ENCODE data around the gene ZKSCAN1.
A peak's percentile ranks its signal among the peaks of the same experiment; 100 is the strongest.

Gene ZKSCAN1

GRCh38 chr7:100053215-100053614 is 37.8 kb downstream of the ZKSCAN1 start:
- H2AFZ ChIP-seq (ENCODE audit: insufficient read depth, low read length, poor library complexity): no peak overlapping the region
- peaks cover 7% of the 10 kb centered on the region in 2 experiments for H3K4me1 ChIP-seq (ENCODE audit: control insufficient read depth in 1 of 2, insufficient read depth in 2 of 2, low read length in 2 of 2)
- H3K36me3 ChIP-seq (ENCODE audit: control insufficient read depth in 1 of 2, insufficient read depth in 2 of 2, low read length in 2 of 2): peaks cover 13 to 17% of the 10 kb centered on the region in 2 experiments
- H3K79me1 ChIP-seq (ENCODE audit: low read length): peaks cover 9% of the 10 kb centered on the region
- no peak overlapping the region for H3K27ac ChIP-seq (ENCODE audit: low read depth, low read length)
- no peak overlapping the region for H2AK5ac ChIP-seq (ENCODE audit: low read length)
- no peak overlapping the region for H4K8ac ChIP-seq (ENCODE audit: low read depth, low read length)
- no peaks in the 10 kb centered on the region for H3K27me3 ChIP-seq (ENCODE audit: insufficient read depth, low read length)
- H3K4me3 ChIP-seq (ENCODE audit: low read depth, low read length): no peak overlapping the region
- DNase-seq: peak; percentile 55 to 71
- no peak overlapping the region for H3K4me2 ChIP-seq (ENCODE audit: low read length)
- H3K9ac ChIP-seq (ENCODE audit: low read length): no peak overlapping the region
- H3K14ac ChIP-seq (ENCODE audit: low read length): no peak overlapping the region
- no peak overlapping the region for H4K12ac ChIP-seq (ENCODE audit: low read depth, low read length)
- no peak overlapping the region for H2BK12ac ChIP-seq (ENCODE audit: low read length)
- no peak overlapping the region for H3K23ac ChIP-seq (ENCODE audit: low read length)
- H3K4ac ChIP-seq (ENCODE audit: low read depth, low read length): no peak overlapping the region
- H3K9me3 ChIP-seq (ENCODE audit: insufficient read depth, low read depth, low read length): no peaks in the 10 kb centered on the region
- H4K91ac ChIP-seq (ENCODE audit: low read depth, low read length): no peak overlapping the region
- no CpG with 5 or more reads among the region's 3 CpGs for WGBS (ENCODE audit: extremely low coverage, insufficient coverage, insufficient read length)
- no peak overlapping the region for H3K18ac ChIP-seq (ENCODE audit: low read length)
- H2BK120ac ChIP-seq (ENCODE audit: insufficient read depth, low read length, poor library complexity): no peak overlapping the region
- no peak overlapping the region for H2BK5ac ChIP-seq (ENCODE audit: low read depth, low read length, poor library complexity)
- peaks cover 6% of the 10 kb centered on the region for H3K79me2 ChIP-seq (ENCODE audit: control insufficient read depth, insufficient read depth, low read length, poor library complexity)

- no peak overlapping the region for H3K4me2 ChIP-seq (ENCODE audit: low read length)
- no peak overlapping the region for H3K27ac ChIP-seq (ENCODE audit: low read depth, low read length)
- H2BK5ac ChIP-seq (ENCODE audit: low read depth, low read length, poor library complexity): no peak overlapping the region
- WGBS (ENCODE audit: extremely low coverage, insufficient coverage, insufficient read length): no CpG with 5 or more reads among the region's 10 CpGs
- H3K36me3 ChIP-seq (ENCODE audit: control insufficient read depth in 1 of 2, insufficient read depth in 2 of 2, low read length in 2 of 2): peaks cover 31 to 45% of the 10 kb centered on the region in 2 experiments
- H3K27me3 ChIP-seq (ENCODE audit: insufficient read depth, low read length): no peaks in the 10 kb centered on the region
- no peaks in the 10 kb centered on the region for H3K4me1 ChIP-seq (ENCODE audit: control insufficient read depth in 1 of 2, insufficient read depth in 2 of 2, low read length in 2 of 2)
- no peak overlapping the region for H3K9ac ChIP-seq (ENCODE audit: low read length)
- no peaks in the 10 kb centered on the region for H3K79me1 ChIP-seq (ENCODE audit: low read length)
- no peak overlapping the region for H2BK12ac ChIP-seq (ENCODE audit: low read length)
- no peak overlapping the region for H4K12ac ChIP-seq (ENCODE audit: low read depth, low read length)
- no peak overlapping the region for H2AK5ac ChIP-seq (ENCODE audit: low read length)
- no peaks in the 10 kb centered on the region for H3K79me2 ChIP-seq (ENCODE audit: control insufficient read depth, insufficient read depth, low read length, poor library complexity)
- H3K14ac ChIP-seq (ENCODE audit: low read length): no peak overlapping the region
- no peak overlapping the region for H3K4ac ChIP-seq (ENCODE audit: low read depth, low read length)
- no peak overlapping the region for H3K23ac ChIP-seq (ENCODE audit: low read length)
- no peak for DNase-seq
- H2BK120ac ChIP-seq (ENCODE audit: insufficient read depth, low read length, poor library complexity): no peak overlapping the region
- peak overlapping the region; percentile 15 for H4K91ac ChIP-seq (ENCODE audit: low read depth, low read length)
- no peak overlapping the region for H3K4me3 ChIP-seq (ENCODE audit: low read depth, low read length)
- no peak overlapping the region for H3K18ac ChIP-seq (ENCODE audit: low read length)
- no peak overlapping the region for H2AFZ ChIP-seq (ENCODE audit: insufficient read depth, low read length, poor library complexity)
- no peaks in the 10 kb centered on the region for H3K9me3 ChIP-seq (ENCODE audit: insufficient read depth, low read depth, low read length)
- H4K8ac ChIP-seq (ENCODE audit: low read depth, low read length): no peak overlapping the region
Measured at GRCh38 chr7:100057006-100057405, 41.6 kb downstream of the ZKSCAN1 start.

GRCh38 chr7:100059251-100059739 is 43.9 kb downstream of the ZKSCAN1 start:
- Histone ChIP-seq H3K4me3 (ENCODE audit: low read depth, low read length) (no peak overlapping the region), H3K14ac (ENCODE audit: low read length) (no peak overlapping the region), H3K79me2 (ENCODE audit: control insufficient read depth, insufficient read depth, low read length, poor library complexity) (no peaks in the 10 kb centered on the region), H3K23ac (ENCODE audit: low read length) (no peak overlapping the region), H4K91ac (ENCODE audit: low read depth, low read length) (no peak overlapping the region), H3K79me1 (ENCODE audit: low read length) (no peaks in the 10 kb centered on the region), H3K18ac (ENCODE audit: low read length) (no peak overlapping the region), H3K9ac (ENCODE audit: low read length) (no peak overlapping the region), H4K8ac (ENCODE audit: low read depth, low read length) (no peak overlapping the region), H3K9me3 (ENCODE audit: insufficient read depth, low read depth, low read length) (no peaks in the 10 kb centered on the region), H2AK5ac (ENCODE audit: low read length) (no peak overlapping the region), H2BK5ac (ENCODE audit: low read depth, low read length, poor library complexity) (no peak overlapping the region), H3K4me2 (ENCODE audit: low read length) (no peak overlapping the region), H2AFZ (ENCODE audit: insufficient read depth, low read length, poor library complexity) (no peak overlapping the region), H2BK120ac (ENCODE audit: insufficient read depth, low read length, poor library complexity) (no peak overlapping the region), H2BK12ac (ENCODE audit: low read length) (no peak overlapping the region), H3K27me3 (ENCODE audit: insufficient read depth, low read length) (no peaks in the 10 kb centered on the region), H3K4me1 (ENCODE audit: control insufficient read depth in 1 of 2, insufficient read depth in 2 of 2, low read length in 2 of 2) (no peaks in the 10 kb centered on the region), H3K27ac (ENCODE audit: low read depth, low read length) (no peak overlapping the region), H3K36me3 (ENCODE audit: control insufficient read depth in 1 of 2, insufficient read depth in 2 of 2, low read length in 2 of 2) (peaks cover 42 to 53% of the 10 kb centered on the region in 2 experiments), H4K12ac (ENCODE audit: low read depth, low read length) (no peak overlapping the region), H3K4ac (ENCODE audit: low read depth, low read length) (no peak overlapping the region)
- no peak for DNase-seq
- WGBS (ENCODE audit: extremely low coverage, insufficient coverage, insufficient read length): no CpG with 5 or more reads among the region's 5 CpGs

- no CpG with 5 or more reads among the region's 11 CpGs for WGBS (ENCODE audit: extremely low coverage, insufficient coverage, insufficient read length)
- H3K18ac ChIP-seq (ENCODE audit: low read length): no peak overlapping the region
Measured at GRCh38 chr7:100061518-100062193, 46.3 kb downstream of the ZKSCAN1 start.

More at GRCh38 chr7:100061518-100062193, 46.3 kb downstream of the ZKSCAN1 start:
- no peak overlapping the region for H3K27ac ChIP-seq (ENCODE audit: low read depth, low read length)
- no peak overlapping the region for H2BK120ac ChIP-seq (ENCODE audit: insufficient read depth, low read length, poor library complexity)
- no peak for DNase-seq
- H3K4me3 ChIP-seq (ENCODE audit: low read depth, low read length): no peak overlapping the region
- no peak overlapping the region for H3K14ac ChIP-seq (ENCODE audit: low read length)
- no peak overlapping the region for H2BK12ac ChIP-seq (ENCODE audit: low read length)
- H3K9ac ChIP-seq (ENCODE audit: low read length): no peak overlapping the region
- H3K9me3 ChIP-seq (ENCODE audit: insufficient read depth, low read depth, low read length): no peaks in the 10 kb centered on the region
- no peak overlapping the region for H2AK5ac ChIP-seq (ENCODE audit: low read length)
- H3K23ac ChIP-seq (ENCODE audit: low read length): no peak overlapping the region
- no peak overlapping the region for H3K4ac ChIP-seq (ENCODE audit: low read depth, low read length)
- no peak overlapping the region for H2BK5ac ChIP-seq (ENCODE audit: low read depth, low read length, poor library complexity)
- no peak overlapping the region for H4K8ac ChIP-seq (ENCODE audit: low read depth, low read length)
- H2AFZ ChIP-seq (ENCODE audit: insufficient read depth, low read length, poor library complexity): no peak overlapping the region
- no peak overlapping the region for H4K91ac ChIP-seq (ENCODE audit: low read depth, low read length)
- H3K79me1 ChIP-seq (ENCODE audit: low read length): no peaks in the 10 kb centered on the region
- H3K4me2 ChIP-seq (ENCODE audit: low read length): no peak overlapping the region
- H4K12ac ChIP-seq (ENCODE audit: low read depth, low read length): peak overlapping the region; percentile 12
- no peaks in the 10 kb centered on the region for H3K79me2 ChIP-seq (ENCODE audit: control insufficient read depth, insufficient read depth, low read length, poor library complexity)
- H3K27me3 ChIP-seq (ENCODE audit: insufficient read depth, low read length): no peaks in the 10 kb centered on the region
- peaks cover 45 to 57% of the 10 kb centered on the region in 2 experiments for H3K36me3 ChIP-seq (ENCODE audit: control insufficient read depth in 1 of 2, insufficient read depth in 2 of 2, low read length in 2 of 2)
- H3K4me1 ChIP-seq (ENCODE audit: control insufficient read depth in 1 of 2, insufficient read depth in 2 of 2, low read length in 2 of 2): peaks cover 2 to 7% of the 10 kb centered on the region in 2 experiments

Measured in trophoblast cell (in vitro differentiated cells and primary cell).